IMR-90 (cell line): ENCODE measurements around the gene PPP1R13L. TPM values are rescaled to one million over a fixed set of nuclear protein-coding genes. Genes with fewer than 3 reads are reported as not detected.

Source experiments
- ATAC-seq: fragments of 200-7000 bp; cut with Tn5 transposase; 2 replicates; pipeline ENCODE4 v1.9.1; 2020; ENCODE audit warnings: low read depth, mild to moderate bottlenecking, moderate library complexity
- BruUV-seq: library from RNA; stranded (reverse); fragments of 400-500 nt; replicated peaks from 2 replicates; lab custom pipeline; 2021; lab: Mats Ljungman, UMichigan
- CTCF ChIA-PET: fragments of 300-600 bp; formaldehyde crosslinking; extraction: SDS; loops from one replicate; lab custom pipeline; 2021; ENCODE audit warnings: antibody characterized with exemption; lab: Yijun Ruan, JAX
- POLR2A ChIA-PET: fragments of 300-600 bp; sonication (Branson Sonifier 250); formaldehyde crosslinking; loops from one replicate; lab custom pipeline; 2022; ENCODE audit warnings: antibody characterized with exemption; ENCODE audit not compliant: unreplicated experiment; lab: Charles Lee
- DNase-seq: peaks from one replicate; pipeline ENCODE4 v3.0.0; 2013
- H2AFZ ChIP-seq: replicated peaks from 2 replicates; pipeline ENCODE3; 2013; ENCODE audit warnings: low read length, mild to moderate bottlenecking; ENCODE audit not compliant: poor library complexity
- H2AK5ac ChIP-seq: 2 replicates; pipeline ENCODE4 v1.6.1; 2013; ENCODE audit warnings: low read depth, low read length, inconsistent platforms
- H2AK9ac ChIP-seq: replicated peaks from 2 replicates; pipeline ENCODE3; 2013; ENCODE audit warnings: mild to moderate bottlenecking, low read depth, low read length, moderate library complexity; ENCODE audit not compliant: poor library complexity
- H2BK120ac ChIP-seq: 2 replicates; pipeline ENCODE4 v1.6.1; 2013; ENCODE audit warnings: low read depth, low read length, inconsistent platforms
- H2BK15ac ChIP-seq: 3 replicates; pipeline ENCODE4 v1.6.1; 2013; ENCODE audit warnings: low read depth, low read length, inconsistent platforms
- H2BK20ac ChIP-seq: 2 replicates; pipeline ENCODE4 v1.6.1; 2013; ENCODE audit warnings: low read depth, mild to moderate bottlenecking, inconsistent platforms, low read length, moderate library complexity
- H2BK5ac ChIP-seq: 2 replicates; pipeline ENCODE4 v1.6.1; 2013; ENCODE audit warnings: mild to moderate bottlenecking, low read depth, low read length, inconsistent platforms; ENCODE audit not compliant: poor library complexity, severe bottlenecking
- H3K14ac ChIP-seq: replicated peaks from 2 replicates; pipeline ENCODE4 v1.6.1; 2013; ENCODE audit warnings: low read depth, low read length, inconsistent platforms
- H3K18ac ChIP-seq: 2 replicates; pipeline ENCODE4 v1.6.1; 2013; ENCODE audit warnings: low read depth, low read length, control low read depth
- H3K23ac ChIP-seq: 2 replicates; pipeline ENCODE4 v1.6.1; 2013; ENCODE audit warnings: low read depth, low read length, inconsistent platforms
- H3K27ac ChIP-seq: 2 replicates; pipeline ENCODE4 v1.5.1; 2013; ENCODE audit warnings: mild to moderate bottlenecking, control low read depth, low read length; ENCODE audit not compliant: insufficient read depth
- H3K27me3 ChIP-seq: 2 replicates; pipeline ENCODE4 v1.6.1; 2013; ENCODE audit warnings: low read length; ENCODE audit not compliant: control insufficient read depth, insufficient read depth
- H3K36me3 ChIP-seq: 2 replicates; pipeline ENCODE4 v1.6.1; 2013; ENCODE audit warnings: low read length, mixed read lengths; ENCODE audit not compliant: control insufficient read depth, insufficient read depth
- H3K4ac ChIP-seq: 2 replicates; pipeline ENCODE4 v1.6.1; 2013; ENCODE audit warnings: low read depth, low read length, inconsistent platforms
- H3K4me1 ChIP-seq: 2 replicates; pipeline ENCODE4 v1.6.1; 2013; ENCODE audit warnings: low read length, mixed read lengths; ENCODE audit not compliant: control insufficient read depth, insufficient read depth
- H3K4me2 ChIP-seq: 2 replicates; pipeline ENCODE4 v1.6.1; 2013; ENCODE audit warnings: low read depth, mild to moderate bottlenecking, control low read depth, low read length, moderate library complexity
- H3K4me3 ChIP-seq: 2 replicates; pipeline ENCODE4 v1.5.1; 2013; ENCODE audit warnings: low read depth, mild to moderate bottlenecking, control low read depth, low read length, moderate library complexity; ENCODE audit not compliant: insufficient read depth
- H3K56ac ChIP-seq: 2 replicates; pipeline ENCODE4 v1.6.1; 2013; ENCODE audit warnings: low read length, inconsistent platforms; ENCODE audit not compliant: insufficient read depth; ENCODE audit errors: extremely low read depth
- H3K79me1 ChIP-seq, 2 experiments: 2 replicates each; pipeline ENCODE4 v1.6.1; 2013; ENCODE audit warnings: low read length in 2 of 2, inconsistent platforms in 1 of 2, low read depth in 1 of 2
- H3K9ac ChIP-seq: 2 replicates; pipeline ENCODE4 v1.6.1; 2013; ENCODE audit warnings: low read depth, low read length, control low read depth
- H3K9me1 ChIP-seq: 2 replicates; pipeline ENCODE4 v1.6.1; 2013; ENCODE audit warnings: low read length, inconsistent platforms; ENCODE audit not compliant: insufficient read depth
- H3K9me3 ChIP-seq: 2 replicates; pipeline ENCODE4 v1.6.1; 2013; ENCODE audit warnings: low read length; ENCODE audit not compliant: control insufficient read depth, insufficient read depth
- H4K20me1 ChIP-seq: 2 replicates; pipeline ENCODE4 v1.6.1; 2013; ENCODE audit warnings: low read length, inconsistent platforms; ENCODE audit not compliant: insufficient read depth
- H4K5ac ChIP-seq: 2 replicates; pipeline ENCODE4 v1.6.1; 2013; ENCODE audit warnings: mild to moderate bottlenecking, low read depth, low read length, control low read depth
- H4K8ac ChIP-seq, 2 experiments: 2 replicates each; pipeline ENCODE4 v1.6.1; 2013; ENCODE audit warnings: low read depth in 2 of 2, low read length in 2 of 2, control low read depth in 1 of 2, inconsistent platforms in 1 of 2
- H4K91ac ChIP-seq: 2 replicates; pipeline ENCODE4 v1.6.1; 2013; ENCODE audit warnings: low read depth, low read length, inconsistent platforms; ENCODE audit not compliant: insufficient read depth
- BHLHE40 ChIP-seq: fragments of 150-350 bp; IDR thresholded peaks from 2 replicates; pipeline ENCODE4 v1.6.1; 2016; ENCODE audit warnings: mild to moderate bottlenecking, low read depth, low read length
- CEBPB ChIP-seq: IDR thresholded peaks from 2 replicates; pipeline ENCODE4 v1.6.1; 2012; ENCODE audit warnings: low read depth, low read length, improper control_type of control experiment
- CHD1 ChIP-seq: IDR thresholded peaks from 2 replicates; pipeline ENCODE4 v1.6.1; 2012; ENCODE audit warnings: low read depth, low read length, improper control_type of control experiment
- ELK1 ChIP-seq: fragments of 150-350 bp; IDR thresholded peaks from 2 replicates; pipeline ENCODE4 v1.6.1; 2016; ENCODE audit warnings: low read depth, mild to moderate bottlenecking, low read length, moderate library complexity, borderline replicate concordance
- MAFK ChIP-seq: IDR thresholded peaks from 2 replicates; pipeline ENCODE4 v1.6.1; 2012; ENCODE audit warnings: low read depth, low read length, improper control_type of control experiment
- MAZ ChIP-seq: IDR thresholded peaks from 2 replicates; pipeline ENCODE4 v1.6.1; 2012; ENCODE audit warnings: low read depth, mild to moderate bottlenecking, low read length, improper control_type of control experiment, moderate library complexity, borderline replicate concordance
- MXI1 ChIP-seq: IDR thresholded peaks from 2 replicates; pipeline ENCODE4 v1.6.1; 2012; ENCODE audit warnings: low read depth, mild to moderate bottlenecking, low read length, moderate library complexity, borderline replicate concordance
- NFE2L2 ChIP-seq: fragments of 150-350 bp; IDR thresholded peaks from 2 replicates; pipeline ENCODE4 v1.6.1; 2016; ENCODE audit warnings: low read depth, mild to moderate bottlenecking, low read length
- POLR2A ChIP-seq: IDR thresholded peaks from 2 replicates; pipeline ENCODE4 v1.6.1; 2012; ENCODE audit warnings: mild to moderate bottlenecking, low read depth, low read length
- RAD21 ChIP-seq: IDR thresholded peaks from 2 replicates; pipeline ENCODE4 v1.6.1; 2012; ENCODE audit warnings: low read length, improper control_type of control experiment
- RCOR1 ChIP-seq: IDR thresholded peaks from 2 replicates; pipeline ENCODE4 v1.6.1; 2012; ENCODE audit warnings: mild to moderate bottlenecking, low read length, improper control_type of control experiment; ENCODE audit not compliant: insufficient replicate concordance
- RFX5 ChIP-seq: IDR thresholded peaks from 2 replicates; pipeline ENCODE4 v1.8.0; 2012; ENCODE audit warnings: low read depth, mild to moderate bottlenecking, low read length, moderate library complexity
- WGBS, 2 experiments: methylation state at CpG; one replicate each; pipeline versions ENCODE4 v1.1.5 to v1.1.7; 2013; ENCODE audit warnings: missing lambda C conversion rate in 2 of 2; ENCODE audit not compliant: insufficient read length in 1 of 2; ENCODE audit errors: extremely low coverage in 2 of 2; 5-methylcytosine and 5-hydroxymethylcytosine counted together
- dilution Hi-C: fragments of 300-500 bp; cut with HindIII; formaldehyde crosslinking; loops from one replicate; pipeline ENCODE4 v1.14.3; 2018; ENCODE audit warnings: low sequenced_read_pairs; ENCODE audit not compliant: unreplicated experiment
- in situ Hi-C: fragments of 300-500 bp; cut with MboI; formaldehyde crosslinking; loops from 3 replicates; pipeline ENCODE4 v1.14.3; 2019; ENCODE audit warnings: low sequenced_read_pairs, inconsistent platforms, mixed read lengths
- intact Hi-C: fragments of 100-400 bp; cut with micrococcal nuclease; formaldehyde crosslinking; loops from 2 replicates; pipeline ENCODE4 v1.10.0; 2022
- polyA plus RNA-seq, 3 experiments: library from polyadenylated mRNA; depleted of rRNA; stranded (reverse); fragments of >200 nt; gene quantifications; 2 replicates each; pipeline ENCODE4 v1.2.3, GENCODE V29; 2012; ENCODE audit warnings: low replicate concordance in 1 of 3
- total RNA-seq: library from RNA; depleted of rRNA; stranded (reverse); fragments of >200 nt; gene quantifications from 2 replicates; pipeline ENCODE4 v1.2.3, GENCODE V29; 2012
- TF ChIP-seq, protein P1 (sequence below): conservative IDR thresholded peaks from 2 replicates; pipeline ENCODE4 v1.5.1; 2012; ENCODE audit warnings: mild to moderate bottlenecking, low read depth, low read length, improper control_type of control experiment
- TF ChIP-seq, protein P2 (sequence below): fragments of 150-350 bp; IDR thresholded peaks from 2 replicates; pipeline ENCODE4 v1.6.1; 2017; ENCODE audit warnings: mild to moderate bottlenecking, antibody characterized with exemption, low read length, low read depth

PPP1R13L gene
- total and polyA plus RNA-seq, 2 of the 4 experiments (the other 2 are of a cell fraction): 3.0 to 13.3 TPM

DNA sequence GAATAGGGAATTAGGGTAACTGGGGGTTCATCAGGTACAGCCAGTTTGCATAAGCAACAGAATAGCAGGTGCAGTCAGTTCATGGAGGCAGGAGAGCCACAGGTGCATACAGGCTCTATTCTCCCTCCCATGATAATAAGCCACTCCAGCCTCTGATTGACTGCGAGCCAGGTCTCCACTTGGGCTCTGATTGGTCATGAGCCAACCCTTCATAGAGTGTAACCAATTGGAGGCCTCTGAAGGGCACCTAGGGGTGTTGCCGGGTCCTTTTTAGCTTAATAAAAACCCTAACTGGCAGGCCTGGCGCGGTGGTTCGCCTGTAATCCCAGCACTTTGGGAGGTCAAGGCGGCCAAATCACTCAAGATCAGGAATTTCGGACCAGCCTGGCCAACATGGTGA lies 73.5 kb downstream of the PPP1R13L start:
- Histone ChIP-seq H3K27ac (no peak overlapping the region), H2AK9ac (no peak overlapping the region), H4K8ac (no peak overlapping the region), H3K18ac (no peak overlapping the region), H3K36me3 (no peaks in the 10 kb centered on the region), H2AK5ac (no peak overlapping the region), H2BK5ac (no peak overlapping the region), H3K23ac (no peak overlapping the region), H2BK120ac (no peak overlapping the region), H3K27me3 (no peaks in the 10 kb centered on the region), H3K4me3 (no peak overlapping the region), H3K9ac (no peak overlapping the region), H3K56ac (no peak overlapping the region), H4K5ac (no peak overlapping the region), H3K4me1 (no peaks in the 10 kb centered on the region; the same call in 1 of the 2 replicates), H2BK15ac (no peak overlapping the region), H3K14ac (no peak overlapping the region), H4K20me1 (no peaks in the 10 kb centered on the region), H3K9me3 (no peaks in the 10 kb centered on the region), H3K79me1 (no peaks in the 10 kb centered on the region), H4K91ac (no peak overlapping the region), H2AFZ (no peak overlapping the region), H3K4me2 (no peak overlapping the region), H3K9me1 (no peaks in the 10 kb centered on the region), H3K4ac (no peak overlapping the region), H2BK20ac (no peak overlapping the region)
- no TSS peak for BruUV-seq
- CTCF ChIA-PET: no interaction called here
- DNase-seq (no peak), ATAC-seq (no peak)
- dilution Hi-C loops (no loop called here), in situ Hi-C loops (no loop called here), intact Hi-C loops (no loop called here)
- POLR2A ChIA-PET: no interaction called here
- TF ChIP-seq, protein P1, sequence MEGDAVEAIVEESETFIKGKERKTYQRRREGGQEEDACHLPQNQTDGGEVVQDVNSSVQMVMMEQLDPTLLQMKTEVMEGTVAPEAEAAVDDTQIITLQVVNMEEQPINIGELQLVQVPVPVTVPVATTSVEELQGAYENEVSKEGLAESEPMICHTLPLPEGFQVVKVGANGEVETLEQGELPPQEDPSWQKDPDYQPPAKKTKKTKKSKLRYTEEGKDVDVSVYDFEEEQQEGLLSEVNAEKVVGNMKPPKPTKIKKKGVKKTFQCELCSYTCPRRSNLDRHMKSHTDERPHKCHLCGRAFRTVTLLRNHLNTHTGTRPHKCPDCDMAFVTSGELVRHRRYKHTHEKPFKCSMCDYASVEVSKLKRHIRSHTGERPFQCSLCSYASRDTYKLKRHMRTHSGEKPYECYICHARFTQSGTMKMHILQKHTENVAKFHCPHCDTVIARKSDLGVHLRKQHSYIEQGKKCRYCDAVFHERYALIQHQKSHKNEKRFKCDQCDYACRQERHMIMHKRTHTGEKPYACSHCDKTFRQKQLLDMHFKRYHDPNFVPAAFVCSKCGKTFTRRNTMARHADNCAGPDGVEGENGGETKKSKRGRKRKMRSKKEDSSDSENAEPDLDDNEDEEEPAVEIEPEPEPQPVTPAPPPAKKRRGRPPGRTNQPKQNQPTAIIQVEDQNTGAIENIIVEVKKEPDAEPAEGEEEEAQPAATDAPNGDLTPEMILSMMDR: no peak
- TF ChIP-seq MAZ (no peak), RCOR1 (no peak), CEBPB (no peak), MXI1 (no peak), RFX5 (no peak), BHLHE40 (no peak), MAFK (no peak), POLR2A (no peak), CHD1 (no peak), RAD21 (no peak), NFE2L2 (no peak), ELK1 (no peak)
- TF ChIP-seq, protein P2, sequence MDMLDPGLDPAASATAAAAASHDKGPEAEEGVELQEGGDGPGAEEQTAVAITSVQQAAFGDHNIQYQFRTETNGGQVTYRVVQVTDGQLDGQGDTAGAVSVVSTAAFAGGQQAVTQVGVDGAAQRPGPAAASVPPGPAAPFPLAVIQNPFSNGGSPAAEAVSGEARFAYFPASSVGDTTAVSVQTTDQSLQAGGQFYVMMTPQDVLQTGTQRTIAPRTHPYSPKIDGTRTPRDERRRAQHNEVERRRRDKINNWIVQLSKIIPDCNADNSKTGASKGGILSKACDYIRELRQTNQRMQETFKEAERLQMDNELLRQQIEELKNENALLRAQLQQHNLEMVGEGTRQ: no peak
- 68% methylated on average over 6 of the region's 7 CpGs; no CpG with 5 or more reads in 1 of the 2 experiments for WGBS, 2 experiments
